Tibial nerve (tissue), 4 donors: ENCODE data around the gene ANKRD66. TPM values are rescaled to one million over a fixed set of nuclear protein-coding genes. Genes with fewer than 3 reads are reported as not detected.

ENCODE experiments used
- DNase-seq, 2 donors: peaks; one replicate each; pipeline ENCODE4 v3.0.0-alpha.2; 2019; ENCODE audit warnings: low spot score in 2 of 2
- H3K27ac ChIP-seq, 4 donors: fragments of 200-600 bp; sonication (generic) in 3 of 4; one replicate each; pipeline ENCODE4 v1.5.1; 2017 to 2019; ENCODE audit warnings: mild to moderate bottlenecking in 1 of 4
- H3K27me3 ChIP-seq, 2 donors: fragments of 200-600 bp; sonication (generic) in 1 of 2; one replicate each; pipeline versions ENCODE4 v1.5.1 to v1.6.0; 2017 to 2019
- H3K36me3 ChIP-seq, 3 donors: fragments of 200-600 bp; sonication (generic); one replicate each; pipeline ENCODE4 v1.5.1; 2018 to 2019
- H3K4me1 ChIP-seq, 4 donors: fragments of 200-600 bp; sonication (generic) in 3 of 4; one replicate each; pipeline ENCODE4 v1.5.1; 2017 to 2019
- H3K4me3 ChIP-seq, 4 donors: fragments of 200-600 bp; sonication (generic) in 3 of 4; one replicate each; pipeline ENCODE4 v1.5.1; 2017 to 2019; ENCODE audit warnings: mild to moderate bottlenecking in 1 of 4, moderate library complexity in 1 of 4
- H3K9me3 ChIP-seq, 4 donors: fragments of 200-600 bp; sonication (generic) in 3 of 4; one replicate each; pipeline ENCODE4 v1.5.1; 2017 to 2019
- EP300 ChIP-seq, 2 donors: sonication (generic); formaldehyde crosslinking; IDR thresholded peaks; one replicate each; pipeline ENCODE4 v1.6.1; 2017; ENCODE audit warnings: antibody characterized with exemption in 2 of 2, mild to moderate bottlenecking in 1 of 2
- POLR2A ChIP-seq, 2 donors: fragments of 450-650 bp; IDR thresholded peaks; one replicate each; pipeline ENCODE4 v1.6.1; 2017; ENCODE audit warnings: antibody characterized with exemption in 2 of 2, mild to moderate bottlenecking in 2 of 2, moderate library complexity in 2 of 2
- WGBS, 2 donors: methylation state at CpG; one replicate each; pipeline ENCODE4 v1.1.5; 2018; 5-methylcytosine and 5-hydroxymethylcytosine counted together
- total RNA-seq, 4 donors: library from RNA; depleted of rRNA; stranded (reverse); fragments of >200 nt; gene quantifications; one replicate each; pipeline ENCODE4 v1.1.0, GENCODE V29; 2016
- TF ChIP-seq, protein P1 (sequence below), 5 experiments: fragments of 200-600 bp in 3 of 5; fragments of 450-650 bp in 2 of 5; sonication (generic) in 3 of 5; IDR thresholded peaks; one replicate each; pipeline ENCODE4 v1.5.1; 2016 to 2019; ENCODE audit warnings: antibody characterized with exemption in 5 of 5, mild to moderate bottlenecking in 3 of 5, moderate library complexity in 2 of 5

The ANKRD66 gene
- total RNA-seq, 4 donors from 2014 or later, result not detected

DNA sequence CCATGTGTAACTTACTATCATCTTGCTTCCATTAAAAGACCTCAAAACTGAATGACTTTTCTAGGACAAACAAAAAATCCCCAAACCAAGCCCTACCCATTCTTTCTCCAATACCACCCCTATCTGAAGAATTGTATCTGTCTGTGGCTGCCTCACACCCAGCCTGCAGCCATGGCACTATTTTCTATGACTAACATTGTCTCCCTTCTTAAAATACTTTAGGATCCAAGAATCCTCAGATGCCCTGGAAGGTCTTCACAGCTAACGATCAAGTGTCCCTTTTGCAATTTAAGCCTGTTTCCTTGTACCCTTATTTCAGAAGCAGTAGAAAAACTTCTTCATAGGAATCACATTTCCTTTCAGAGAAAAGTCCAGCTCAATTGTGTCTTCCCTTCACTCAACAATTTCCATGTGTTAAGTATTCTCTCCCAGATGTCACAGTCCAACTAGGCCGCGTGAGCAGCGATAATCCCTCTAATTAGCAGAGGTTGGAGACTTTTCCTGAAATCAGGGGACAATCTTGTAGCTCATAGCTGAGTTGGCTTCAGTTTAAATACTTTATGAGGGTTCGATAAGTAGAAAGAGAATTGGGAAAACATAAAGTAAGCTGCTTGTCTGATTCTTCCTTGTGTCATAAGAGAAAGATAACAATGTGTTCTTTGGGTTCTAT, 41.3 kb downstream of the ANKRD66 start:
- TF ChIP-seq, protein P1, sequence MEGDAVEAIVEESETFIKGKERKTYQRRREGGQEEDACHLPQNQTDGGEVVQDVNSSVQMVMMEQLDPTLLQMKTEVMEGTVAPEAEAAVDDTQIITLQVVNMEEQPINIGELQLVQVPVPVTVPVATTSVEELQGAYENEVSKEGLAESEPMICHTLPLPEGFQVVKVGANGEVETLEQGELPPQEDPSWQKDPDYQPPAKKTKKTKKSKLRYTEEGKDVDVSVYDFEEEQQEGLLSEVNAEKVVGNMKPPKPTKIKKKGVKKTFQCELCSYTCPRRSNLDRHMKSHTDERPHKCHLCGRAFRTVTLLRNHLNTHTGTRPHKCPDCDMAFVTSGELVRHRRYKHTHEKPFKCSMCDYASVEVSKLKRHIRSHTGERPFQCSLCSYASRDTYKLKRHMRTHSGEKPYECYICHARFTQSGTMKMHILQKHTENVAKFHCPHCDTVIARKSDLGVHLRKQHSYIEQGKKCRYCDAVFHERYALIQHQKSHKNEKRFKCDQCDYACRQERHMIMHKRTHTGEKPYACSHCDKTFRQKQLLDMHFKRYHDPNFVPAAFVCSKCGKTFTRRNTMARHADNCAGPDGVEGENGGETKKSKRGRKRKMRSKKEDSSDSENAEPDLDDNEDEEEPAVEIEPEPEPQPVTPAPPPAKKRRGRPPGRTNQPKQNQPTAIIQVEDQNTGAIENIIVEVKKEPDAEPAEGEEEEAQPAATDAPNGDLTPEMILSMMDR (IDR thresholded peaks at IDR 0.05), result no peak
- TF ChIP-seq EP300 (IDR thresholded peaks at IDR 0.05) (no peak), POLR2A (IDR thresholded peaks at IDR 0.05) (no peak)
- Histone ChIP-seq H3K4me1 (no peaks in the 10 kb centered on the region), H3K27ac (no peak overlapping the region), H3K36me3 (no peaks in the 10 kb centered on the region), H3K27me3 (no peaks in the 10 kb centered on the region), H3K9me3 (no peaks in the 10 kb centered on the region), H3K4me3 (no peak overlapping the region)
- 89 to 90% methylated on average over 5 of the region's 5 CpGs for WGBS, 2 donors
- no peak for DNase-seq

DNA sequence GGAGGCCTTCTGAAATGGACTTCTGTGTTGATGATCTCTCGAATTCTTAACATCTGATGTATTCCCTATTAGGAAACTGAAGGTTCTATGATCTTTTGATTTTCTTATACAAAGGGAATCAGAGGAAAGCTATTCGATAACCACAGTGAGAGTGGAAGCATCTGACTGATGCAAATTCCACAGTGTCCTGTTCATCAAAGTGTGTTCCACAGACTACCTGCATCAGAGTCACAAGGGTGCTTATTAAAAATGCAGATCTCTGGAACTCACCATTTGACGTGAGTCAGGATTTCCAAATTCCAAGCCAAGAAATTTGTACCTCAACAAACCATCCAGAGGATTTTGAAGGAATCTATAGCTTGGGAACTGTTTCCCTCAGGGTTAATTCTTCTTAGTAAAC, 42.1 kb downstream of the ANKRD66 start:
- 89 to 93% methylated on average over 3 of the region's 3 CpGs for WGBS, 2 donors

DNA sequence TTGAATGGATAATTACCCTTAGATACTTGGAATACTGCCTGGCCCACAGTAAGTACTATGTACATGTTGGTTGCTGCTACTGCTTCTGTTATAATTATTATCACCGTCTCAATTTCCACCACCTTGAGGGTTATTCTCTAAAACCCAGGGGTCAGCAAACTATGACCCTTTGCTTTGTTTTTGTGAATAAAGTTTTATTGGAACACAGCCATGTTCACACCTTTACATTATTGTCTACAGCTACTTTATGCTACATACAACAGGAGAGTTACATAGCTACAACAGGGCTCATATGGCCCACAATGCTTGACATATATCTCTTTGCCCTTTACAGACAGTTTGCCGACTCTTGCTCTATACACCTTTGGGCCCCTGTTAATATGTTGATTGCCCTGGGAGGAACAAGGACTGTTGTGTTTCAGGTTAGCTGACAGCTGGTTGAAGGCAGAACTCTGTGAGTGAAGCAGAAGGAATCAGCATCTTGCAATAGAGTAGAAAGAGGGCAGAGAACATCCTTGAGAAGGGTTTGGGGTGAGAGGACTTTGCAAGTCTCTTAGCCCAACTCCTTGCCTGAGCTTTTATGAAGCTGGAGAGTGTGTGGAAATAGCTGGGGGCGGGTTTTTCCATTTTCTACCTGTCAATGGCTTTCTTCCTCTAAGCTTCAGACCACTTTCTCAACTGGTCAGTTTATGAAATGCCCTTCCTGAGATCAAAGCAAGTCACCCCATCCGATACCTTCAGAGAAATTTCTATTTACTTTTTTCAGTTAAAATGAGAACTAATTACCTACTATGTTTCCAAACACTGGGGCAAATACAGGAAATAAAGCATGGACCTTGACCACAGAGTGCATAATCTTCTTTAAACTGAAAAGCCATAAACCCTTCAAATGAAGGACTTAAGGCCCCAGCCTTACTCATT, 43.0 kb downstream of the ANKRD66 start:
- H3K9me3 ChIP-seq, result no peaks in the 10 kb centered on the region
- H3K4me3 ChIP-seq, result no peak overlapping the region
- 76 to 83% methylated on average over 4 of the region's 4 CpGs for WGBS, 2 donors
- H3K27me3 ChIP-seq, result no peaks in the 10 kb centered on the region
- DNase-seq, result no peak
- no peaks in the 10 kb centered on the region for H3K36me3 ChIP-seq
- H3K4me1 ChIP-seq, result no peaks in the 10 kb centered on the region
- no peak for TF ChIP-seq EP300 (IDR thresholded peaks at IDR 0.05)
- TF ChIP-seq, protein P1 (IDR thresholded peaks at IDR 0.05), result no peak
- TF ChIP-seq POLR2A (IDR thresholded peaks at IDR 0.05), result no peak
- H3K27ac ChIP-seq, result no peak overlapping the region

More for the DNA sequence above, 42.1 kb downstream of the ANKRD66 start:
- DNase-seq, result no peak
- H3K27ac ChIP-seq, result no peak overlapping the region
- H3K27me3 ChIP-seq, result no peaks in the 10 kb centered on the region
- H3K36me3 ChIP-seq, result no peaks in the 10 kb centered on the region
- no peak overlapping the region for H3K4me3 ChIP-seq
- H3K9me3 ChIP-seq, result no peaks in the 10 kb centered on the region
- TF ChIP-seq, protein P1 (IDR thresholded peaks at IDR 0.05), result no peak
- TF ChIP-seq POLR2A (IDR thresholded peaks at IDR 0.05), result no peak
- no peak for TF ChIP-seq EP300 (IDR thresholded peaks at IDR 0.05)
- H3K4me1 ChIP-seq, result no peaks in the 10 kb centered on the region

DNA sequence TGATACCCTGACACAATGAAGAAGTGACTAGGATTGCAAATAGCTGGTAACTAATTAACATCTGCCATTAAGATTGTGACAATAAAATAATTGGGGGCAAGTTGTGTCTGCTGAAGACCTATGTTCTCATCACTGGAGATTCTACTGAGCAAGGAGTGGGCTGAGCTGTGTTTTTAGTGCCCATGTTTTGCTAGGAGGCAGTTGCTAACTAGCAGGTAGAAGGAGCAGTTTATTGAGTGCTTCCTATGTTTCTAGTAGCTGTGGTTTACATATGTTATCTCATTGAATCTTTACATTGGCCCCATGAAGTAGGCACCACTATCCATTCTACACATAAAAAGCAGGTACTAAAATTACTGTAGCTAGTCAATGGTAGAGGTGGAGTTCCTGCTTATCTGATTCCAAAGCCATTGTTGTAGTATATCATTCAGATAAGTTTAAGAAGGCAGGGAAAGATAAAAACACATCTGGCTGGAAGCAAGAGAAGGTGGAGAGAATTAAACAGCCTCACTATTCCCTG, 43.7 kb downstream of the ANKRD66 start:
- no peak overlapping the region for H3K4me3 ChIP-seq
- H3K9me3 ChIP-seq, result no peaks in the 10 kb centered on the region
- no peak overlapping the region for H3K27ac ChIP-seq
- TF ChIP-seq EP300 (IDR thresholded peaks at IDR 0.05), result no peak
- no peaks in the 10 kb centered on the region for H3K4me1 ChIP-seq
- H3K36me3 ChIP-seq, result no peaks in the 10 kb centered on the region
- DNase-seq, result no peak
- H3K27me3 ChIP-seq, result no peaks in the 10 kb centered on the region

DNA sequence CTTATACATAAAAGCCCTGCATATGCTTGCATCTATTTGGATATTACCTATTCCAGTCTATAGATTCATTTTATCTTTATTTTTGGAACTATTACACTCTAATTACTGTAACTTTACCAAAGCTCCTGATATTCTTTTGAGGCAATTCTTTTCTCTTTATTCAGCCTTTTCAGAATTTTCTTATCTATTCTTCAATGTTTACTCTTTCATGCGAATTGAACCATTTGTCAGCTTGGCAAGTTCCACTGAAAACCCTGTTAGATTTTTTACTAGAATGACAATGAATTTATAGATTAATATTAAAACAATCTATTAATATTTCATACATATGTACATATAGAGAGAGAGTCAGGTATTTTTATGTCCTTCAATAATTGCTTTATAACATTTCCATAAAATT, 45.9 kb downstream of the ANKRD66 start:
- no peaks in the 10 kb centered on the region for H3K27me3 ChIP-seq
- H3K4me1 ChIP-seq, result no peaks in the 10 kb centered on the region
- no peaks in the 10 kb centered on the region for H3K9me3 ChIP-seq
- no peaks in the 10 kb centered on the region for H3K36me3 ChIP-seq
- no peak overlapping the region for H3K27ac ChIP-seq
- H3K4me3 ChIP-seq, result no peak overlapping the region
- 34 to 86% methylated on average over 1 of the region's 1 CpG for WGBS, 2 donors
- DNase-seq, result no peak
- TF ChIP-seq, protein P1 (IDR thresholded peaks at IDR 0.05), result no peak
- TF ChIP-seq POLR2A (IDR thresholded peaks at IDR 0.05), result no peak
